ENCODE results near the gene CEP70. TPM values are rescaled to one million over a fixed set of nuclear protein-coding genes. Genes with fewer than 3 reads are reported as not detected.

Gene CEP70
- total and polyA plus RNA-seq, 10 of the 15 experiments (the other 5 are each of a cell fraction or from before 2014, with no cell fraction given) = 1.4 to 9.3 (median 2.2) TPM

DNA sequence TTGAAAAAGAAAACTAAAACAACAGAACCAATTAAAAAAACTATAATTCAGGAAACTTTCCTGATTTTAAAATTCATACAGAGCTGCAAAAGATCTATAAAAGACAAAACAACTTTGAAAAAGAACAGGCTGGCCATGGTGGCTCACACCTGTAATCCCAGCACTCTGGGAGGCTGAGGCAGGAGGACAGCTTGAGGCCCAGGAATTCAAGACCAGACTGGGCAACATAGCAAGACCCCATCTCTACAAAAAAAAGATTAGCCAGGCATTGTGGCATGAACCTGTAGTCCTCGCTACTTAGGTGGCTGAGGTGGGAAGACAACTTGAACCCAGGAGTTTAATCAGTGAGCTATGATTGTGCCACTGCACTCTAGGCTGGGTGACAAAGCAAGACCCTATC, 6.7 kb downstream of the CEP70 start:
- POLR2A ChIA-PET = no interaction called here
- Histone ChIP-seq H4K20me1 (ENCODE audit: control insufficient read depth, insufficient read depth) (no peaks in the 10 kb centered on the region), H3K79me2 (ENCODE audit: control insufficient read depth, insufficient read depth, low read length) (no peaks in the 10 kb centered on the region), H3K36me3 (ENCODE audit: control insufficient read depth in 2 of 2, insufficient read depth in 2 of 2, low read length in 1 of 2) (no peaks in the 10 kb centered on the region), H3K4me1 (ENCODE audit: control insufficient read depth, insufficient read depth, low read length) (no peaks in the 10 kb centered on the region), H3K27me3 (replicated peaks in 1 of 2; ENCODE audit: control insufficient read depth in 2 of 2, insufficient read depth in 2 of 2, low read length in 1 of 2) (no peaks in the 10 kb centered on the region), H3K9ac (ENCODE audit: control insufficient read depth, insufficient read depth, low read length) (no peak overlapping the region), H3K9me3 (replicated peaks; ENCODE audit: control insufficient read depth, insufficient read depth, low read length) (no peaks in the 10 kb centered on the region), H3K4me2 (ENCODE audit: control insufficient read depth, insufficient read depth) (no peak overlapping the region), H3K4me3 (no peak overlapping the region), H3K27ac (ENCODE audit: control insufficient read depth, insufficient read depth) (no peak overlapping the region), H2AFZ (ENCODE audit: control insufficient read depth, low read depth, low read length) (no peak overlapping the region)
- no TSS peak for BruUV-seq (replicated peaks)
- ATAC-seq = no peak
- RAD21 ChIA-PET (ENCODE audit: unreplicated experiment) = interaction anchor here (1.3 kb wide), 1 partner anchor 329 kb away, joined by 5 read pairs; no protein-coding TSS in a partner anchor
- SMC1A ChIA-PET (ENCODE audit: uncharacterized antibody, unreplicated experiment) = interaction anchor here (0.8 to 1.2 kb wide), 4 partner anchors 8 to 336 kb away, joined by 3 to 4 read pairs (median 4); no protein-coding TSS in a partner anchor
- intact Hi-C loops (cut with micrococcal nuclease; ENCODE audit: unreplicated experiment) = no loop called here
- in situ Hi-C loops (cut with MboI) = no loop called here
- CTCF ChIA-PET = interaction anchor here (1.0 to 14.3 kb wide), 2 partner anchors 109 to 329 kb away, joined by 3 to 451 read pairs; no protein-coding TSS in a partner anchor
- no peak for FAIRE-seq
- no peak for DNase-seq (ENCODE audit: low read depth, low spot score)
- WGBS (ENCODE audit: insufficient coverage, insufficient replicate concordance, low lambda C conversion rate, missing lambda C conversion rate) = 83% methylated on average over 1 of the region's 1 CpG
- TF ChIP-seq RB1 (IDR thresholded peaks at IDR 0.05; ENCODE audit: borderline replicate concordance) = no peak
- TF ChIP-seq PAX5 (IDR thresholded peaks at IDR 0.05; ENCODE audit: borderline replicate concordance, low read depth, low read length) = no peak
- no peak for TF ChIP-seq IRF4 (IDR thresholded peaks at IDR 0.05; ENCODE audit: low read depth, low read length)
- TF ChIP-seq ZNF592 (IDR thresholded peaks at IDR 0.05) = no peak

Measured in GM12878 (cell line).